Measurements from ENCODE around the gene NDOR1. TPM values are rescaled to one million over a fixed set of nuclear protein-coding genes. Genes with fewer than 3 reads are reported as not detected.

The NDOR1 gene
- total and polyA plus RNA-seq, 2 of the 8 experiments (the other 6 are each of a cell fraction or from before 2014, with no cell fraction given) = 25.7 to 32.3 TPM

DNA sequence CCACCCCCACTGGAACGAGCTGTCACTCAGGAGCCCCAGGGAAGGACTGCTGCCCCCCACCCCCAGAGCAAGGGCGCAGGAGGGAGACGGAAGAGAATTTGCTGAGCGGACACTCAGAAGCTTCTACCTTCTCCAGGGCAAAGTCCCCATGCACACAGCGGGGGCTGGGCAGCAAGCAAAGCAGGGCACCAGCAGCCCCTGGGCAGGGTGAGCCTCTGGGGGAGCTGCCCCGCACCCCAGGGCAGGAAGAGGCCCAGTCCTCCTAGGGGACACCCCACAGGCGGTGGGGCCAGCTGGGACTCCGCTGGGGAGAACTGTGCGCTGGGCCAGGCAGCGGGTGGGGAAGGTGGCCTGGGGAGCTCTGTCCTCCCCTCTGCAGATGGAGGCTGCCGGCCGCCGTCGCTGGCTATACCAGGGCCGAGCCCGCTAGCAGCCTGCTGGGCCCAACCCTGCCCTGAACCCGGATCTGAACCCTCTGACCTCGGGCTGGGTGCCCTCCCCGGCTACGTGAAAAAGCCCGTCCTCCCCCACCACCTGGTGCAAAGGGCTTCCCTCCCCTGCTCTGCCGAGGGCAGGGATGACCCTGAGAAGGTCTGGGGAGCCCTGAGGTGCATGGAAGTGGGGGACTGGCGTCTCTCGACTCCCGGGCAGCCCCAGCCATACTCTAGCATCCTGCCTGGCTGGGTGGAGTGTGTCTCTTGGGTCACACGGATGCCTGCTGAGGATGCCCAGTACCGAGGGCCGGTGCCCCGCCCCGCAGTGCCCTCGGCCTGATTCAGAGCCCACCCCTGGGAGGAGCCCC, 24.6 kb downstream of the NDOR1 start (continued):
- TF ChIP-seq, protein P1, sequence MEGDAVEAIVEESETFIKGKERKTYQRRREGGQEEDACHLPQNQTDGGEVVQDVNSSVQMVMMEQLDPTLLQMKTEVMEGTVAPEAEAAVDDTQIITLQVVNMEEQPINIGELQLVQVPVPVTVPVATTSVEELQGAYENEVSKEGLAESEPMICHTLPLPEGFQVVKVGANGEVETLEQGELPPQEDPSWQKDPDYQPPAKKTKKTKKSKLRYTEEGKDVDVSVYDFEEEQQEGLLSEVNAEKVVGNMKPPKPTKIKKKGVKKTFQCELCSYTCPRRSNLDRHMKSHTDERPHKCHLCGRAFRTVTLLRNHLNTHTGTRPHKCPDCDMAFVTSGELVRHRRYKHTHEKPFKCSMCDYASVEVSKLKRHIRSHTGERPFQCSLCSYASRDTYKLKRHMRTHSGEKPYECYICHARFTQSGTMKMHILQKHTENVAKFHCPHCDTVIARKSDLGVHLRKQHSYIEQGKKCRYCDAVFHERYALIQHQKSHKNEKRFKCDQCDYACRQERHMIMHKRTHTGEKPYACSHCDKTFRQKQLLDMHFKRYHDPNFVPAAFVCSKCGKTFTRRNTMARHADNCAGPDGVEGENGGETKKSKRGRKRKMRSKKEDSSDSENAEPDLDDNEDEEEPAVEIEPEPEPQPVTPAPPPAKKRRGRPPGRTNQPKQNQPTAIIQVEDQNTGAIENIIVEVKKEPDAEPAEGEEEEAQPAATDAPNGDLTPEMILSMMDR (IDR thresholded peaks at IDR 0.05; ENCODE audit: control extremely low read depth in 1 of 3, insufficient read depth in 1 of 3, low read depth in 1 of 3, low read length in 3 of 3) = no peak
- TF ChIP-seq POU5F1 (IDR thresholded peaks at IDR 0.05; ENCODE audit: low read depth, low read length) (no peak), BRCA1 (IDR thresholded peaks at IDR 0.05; ENCODE audit: low read depth, low read length) (no peak)

Data from H1 (cell line).